NCI-H2081 treated with DMSO at 0.1 percent for 48 hours (cell line): ENCODE data around the gene PACSIN2.

Experiments used
- DNase-seq: peaks from one replicate; lab custom pipeline; 2025; lab: John Stamatoyannopoulos, UW

The PACSIN2 gene

GRCh38 chr22:42881982-42882656 lies 132.8 kb downstream of the PACSIN2 start:
- DNase-seq = no peak

- DNase-seq = no peak
Measured at GRCh38 chr22:42881298-42881697, 133.7 kb downstream of the PACSIN2 start.

- DNase-seq = no peak
Measured at GRCh38 chr22:42880815-42881214, 134.1 kb downstream of the PACSIN2 start.

- no peak for DNase-seq
Measured at GRCh38 chr22:42879371-42880021, 135.5 kb downstream of the PACSIN2 start.

GRCh38 chr22:42878561-42879305 lies 136.2 kb downstream of the PACSIN2 start:
- DNase-seq = no peak

GRCh38 chr22:42877597-42878340 lies 137.2 kb downstream of the PACSIN2 start:
- no peak for DNase-seq

GRCh38 chr22:42877158-42877557 lies 137.8 kb downstream of the PACSIN2 start:
- no peak for DNase-seq

GRCh38 chr22:42876041-42876440 lies 138.9 kb downstream of the PACSIN2 start:
- no peak for DNase-seq

GRCh38 chr22:42874010-42874409 lies 140.9 kb downstream of the PACSIN2 start:
- DNase-seq = no peak

GRCh38 chr22:42873356-42873755 lies 141.6 kb downstream of the PACSIN2 start:
- DNase-seq = no peak

- no peak for DNase-seq
Measured at GRCh38 chr22:42872821-42873220, 142.1 kb downstream of the PACSIN2 start.

- DNase-seq = no peak
Measured at GRCh38 chr22:42871146-42872050, 143.6 kb downstream of the PACSIN2 start.

GRCh38 chr22:42869888-42870480 lies 145.0 kb downstream of the PACSIN2 start:
- no peak for DNase-seq

- no peak for DNase-seq
Measured at GRCh38 chr22:42869463-42869862, 145.5 kb downstream of the PACSIN2 start.

- no peak for DNase-seq
Measured at GRCh38 chr22:42868751-42869251, 146.1 kb downstream of the PACSIN2 start.

- no peak for DNase-seq
Measured at GRCh38 chr22:42866100-42866499, 148.8 kb downstream of the PACSIN2 start.

GRCh38 chr22:42865536-42865935 lies 149.4 kb downstream of the PACSIN2 start:
- DNase-seq = no peak

GRCh38 chr22:42863349-42863961 lies 151.5 kb downstream of the PACSIN2 start:
- DNase-seq = no peak

- DNase-seq = no peak
Measured at GRCh38 chr22:42862045-42862734, 152.8 kb downstream of the PACSIN2 start.

GRCh38 chr22:42860968-42861367 lies 154.0 kb downstream of the PACSIN2 start:
- no peak for DNase-seq
